Measurements from ENCODE around the gene CHD6. TPM values are rescaled to one million over a fixed set of nuclear protein-coding genes. Genes with fewer than 3 reads are reported as not detected.

CHD6 gene
- total and polyA plus RNA-seq, 2 of the 13 experiments (the other 11 are each of a cell fraction or from before 2014, with no cell fraction given): 14.4 to 52.0 TPM

- TF ChIP-seq MATR3 (CRISPR knock-in tag; IDR thresholded peaks at IDR 0.05) (no peak), NR2F6 (IDR thresholded peaks at IDR 0.05) (no peak), NR2F6 (CRISPR knock-in tag; IDR thresholded peaks at IDR 0.05) (no peak), ZFYVE20 (CRISPR knock-in tag; IDR thresholded peaks at IDR 0.05; ENCODE audit: borderline replicate concordance, low read depth) (no peak), ARID2 (CRISPR knock-in tag; IDR thresholded peaks at IDR 0.05; ENCODE audit: borderline replicate concordance) (no peak), IKZF5 (CRISPR knock-in tag; IDR thresholded peaks at IDR 0.05) (no peak), MXI1 (IDR thresholded peaks at IDR 0.05; ENCODE audit: borderline replicate concordance, low read depth, low read length) (no peak), MEIS1 (CRISPR knock-in tag; IDR thresholded peaks at IDR 0.05; ENCODE audit: borderline replicate concordance) (no peak), DDIT3 (CRISPR knock-in tag; IDR thresholded peaks at IDR 0.05) (no peak), ZNF644 (CRISPR knock-in tag; IDR thresholded peaks at IDR 0.05; ENCODE audit: low read depth) (peak; percentile 55; the same call in 1 of the 2 replicates), ELF3 (CRISPR knock-in tag; IDR thresholded peaks at IDR 0.05) (no peak), ZNF609 (CRISPR knock-in tag; IDR thresholded peaks at IDR 0.05; ENCODE audit: borderline replicate concordance) (no peak), UBTF (CRISPR knock-in tag; IDR thresholded peaks at IDR 0.05) (no peak), SMAD1 (CRISPR knock-in tag; IDR thresholded peaks at IDR 0.05; ENCODE audit: borderline replicate concordance, low read depth) (no peak), NFRKB (IDR thresholded peaks at IDR 0.05) (no peak), YEATS2 (CRISPR knock-in tag; IDR thresholded peaks at IDR 0.05; ENCODE audit: borderline replicate concordance) (no peak), MYC (CRISPR knock-in tag; IDR thresholded peaks at IDR 0.05; ENCODE audit: borderline replicate concordance) (no peak), ZNF136 (CRISPR knock-in tag; IDR thresholded peaks at IDR 0.05; ENCODE audit: low read depth) (no peak), BRD4 (CRISPR knock-in tag; IDR thresholded peaks at IDR 0.05) (no peak), ELF4 (CRISPR knock-in tag; IDR thresholded peaks at IDR 0.05; ENCODE audit: borderline replicate concordance) (no peak), TGIF2 (CRISPR knock-in tag; IDR thresholded peaks at IDR 0.05) (no peak)
Observed at GRCh38 chr20:41509316-41510200, 108.6 kb downstream of the CHD6 start (continued).

All from HepG2 (cell line).